ENCODE measurements around the gene BCKDK.

Gene BCKDK

GRCh38 chr16:31080035-31080629 is 28.1 kb upstream of the BCKDK start:
- DNase-seq (ENCODE audit: low read depth) = no peak

GRCh38 chr16:31080756-31081419 is 27.3 kb upstream of the BCKDK start:
- no peak for DNase-seq (ENCODE audit: low read depth)

- DNase-seq (ENCODE audit: low read depth) = no peak
Measured at GRCh38 chr16:31081428-31082351, 26.5 kb upstream of the BCKDK start.

- no peak for DNase-seq (ENCODE audit: low read depth)
Measured at GRCh38 chr16:31082368-31083045, 25.7 kb upstream of the BCKDK start.

- DNase-seq (ENCODE audit: low read depth) = no peak
Measured at GRCh38 chr16:31083081-31083480, 25.1 kb upstream of the BCKDK start.

- no peak for DNase-seq (ENCODE audit: low read depth)
Measured at GRCh38 chr16:31083556-31083955, 24.6 kb upstream of the BCKDK start.

DNA sequence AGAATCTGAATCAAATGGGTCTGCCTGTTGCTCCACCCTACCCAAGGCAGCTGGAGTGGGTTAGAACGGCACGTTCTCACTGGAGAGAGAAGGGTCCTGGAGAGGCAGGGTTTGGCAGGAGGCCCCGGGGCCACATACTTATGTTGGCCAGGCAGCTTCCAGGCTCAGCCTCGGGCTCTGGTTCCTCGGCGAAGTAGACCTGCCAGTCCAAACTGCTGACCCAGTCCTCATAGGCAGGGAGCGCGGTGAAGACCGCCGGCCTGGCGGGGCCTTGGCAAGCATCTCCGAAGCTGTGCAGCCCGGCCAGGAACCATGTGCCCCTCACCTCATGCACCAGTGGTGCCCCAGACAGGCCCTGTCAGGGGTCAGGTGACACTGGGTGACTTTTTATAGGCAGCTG is 24.2 kb upstream of the BCKDK start:
- no peak for DNase-seq (ENCODE audit: low read depth)

GRCh38 chr16:31084584-31085302 is 23.4 kb upstream of the BCKDK start:
- DNase-seq (ENCODE audit: low read depth) = no peak

DNA sequence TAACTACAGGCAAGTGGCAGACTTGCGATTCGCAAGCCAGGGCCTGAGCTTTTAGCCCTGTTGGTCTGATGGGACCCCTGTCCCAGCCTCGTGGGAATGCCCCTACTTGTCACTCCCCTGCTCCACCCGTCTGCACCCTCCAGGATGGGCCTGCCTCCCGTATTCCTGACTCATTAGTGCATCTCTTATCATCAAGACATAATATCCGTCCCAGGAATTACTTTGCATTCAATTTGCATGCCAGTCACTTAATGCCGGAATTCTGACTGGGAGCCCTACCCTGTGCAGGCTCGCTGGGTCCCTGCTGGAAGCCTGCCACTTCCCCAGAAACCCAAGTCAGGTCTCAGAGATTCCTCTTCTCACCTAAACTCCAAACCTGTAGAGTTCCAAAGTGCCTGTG is 22.8 kb upstream of the BCKDK start:
- no peak for DNase-seq (ENCODE audit: low read depth)

- DNase-seq (ENCODE audit: low read depth) = no peak
Measured at GRCh38 chr16:31085873-31086628, 22.1 kb upstream of the BCKDK start.

DNA sequence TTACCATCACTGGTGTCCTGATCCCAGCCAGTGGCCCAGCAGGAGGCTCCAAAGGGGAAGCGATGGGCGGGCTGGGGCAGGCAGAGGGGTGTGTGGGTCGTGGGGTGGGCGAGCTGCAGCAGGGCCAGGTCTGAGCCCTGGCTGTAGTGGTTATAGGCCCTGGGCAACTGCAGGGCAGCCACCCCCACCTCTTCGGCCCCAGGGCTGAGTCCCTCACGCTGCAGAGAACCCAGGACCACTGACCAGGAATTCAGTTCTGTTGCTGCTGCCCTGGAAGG is 21.6 kb upstream of the BCKDK start:
- DNase-seq (ENCODE audit: low read depth) = no peak

DNA sequence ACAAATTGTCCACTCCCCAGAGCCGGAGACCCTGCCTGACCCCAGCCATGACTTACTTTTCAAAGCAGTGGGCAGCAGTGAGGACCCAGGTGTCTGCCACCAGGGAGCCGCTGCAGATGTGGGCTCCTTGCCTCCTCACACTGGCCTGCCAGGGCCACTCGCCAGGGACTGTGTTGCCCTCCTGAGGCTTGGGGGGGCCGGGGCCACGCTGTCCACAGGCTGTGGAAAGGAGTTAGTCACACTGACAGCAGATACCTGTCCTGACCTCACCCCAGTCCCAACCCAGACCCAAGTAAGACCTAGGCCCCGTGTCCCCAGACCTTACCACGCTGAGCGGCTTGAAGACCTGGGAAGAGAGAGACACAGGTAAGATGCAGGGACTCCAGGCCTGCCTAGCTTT is 20.7 kb upstream of the BCKDK start:
- no peak for DNase-seq (ENCODE audit: low read depth)

- no peak for DNase-seq (ENCODE audit: low read depth)
Measured at GRCh38 chr16:31087971-31088370, 20.2 kb upstream of the BCKDK start.

- DNase-seq (ENCODE audit: low read depth) = no peak
Measured at GRCh38 chr16:31088459-31089183, 19.6 kb upstream of the BCKDK start, which contains the start of gene PRSS53. Gene PRSS53, minus strand, starts transcription at chr16:31088943. Its CDS starts 134 bp downstream, at chr16:31088809.

GRCh38 chr16:31089199-31089598 is 19.0 kb upstream of the BCKDK start:
- DNase-seq (ENCODE audit: low read depth) = no peak

GRCh38 chr16:31090540-31090939 is 17.6 kb upstream of the BCKDK start:
- peak; percentile 47 for DNase-seq (ENCODE audit: low read depth)

GRCh38 chr16:31092330-31092729 is 15.9 kb upstream of the BCKDK start:
- DNase-seq (ENCODE audit: low read depth) = peak; percentile 54

GRCh38 chr16:31093132-31093703 is 15.0 kb upstream of the BCKDK start:
- no peak for DNase-seq (ENCODE audit: low read depth)

DNA sequence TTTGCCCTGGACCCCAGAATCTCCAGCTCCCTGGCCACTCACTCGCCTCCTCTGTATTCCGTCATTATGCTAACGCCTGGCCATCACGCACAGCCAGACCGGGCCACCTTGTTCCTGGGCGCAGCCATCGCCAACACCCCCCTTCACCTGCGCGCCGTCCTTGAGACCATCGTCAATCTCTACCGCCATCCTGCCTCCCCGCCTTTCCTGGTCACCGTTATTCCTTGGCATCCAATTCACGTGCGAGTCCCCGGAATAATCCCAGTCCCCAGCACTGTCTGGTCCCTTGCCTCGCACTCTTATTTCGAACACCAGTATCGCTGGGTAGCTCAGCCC is 14.1 kb upstream of the BCKDK start:
- DNase-seq (ENCODE audit: low read depth) = no peak

- DNase-seq (ENCODE audit: low read depth) = peak; percentile 96
Measured at GRCh38 chr16:31094424-31095120, 13.6 kb upstream of the BCKDK start, which contains the start of gene VKORC1. Gene VKORC1, minus strand, starts transcription at chr16:31094797. Its CDS starts 68 bp downstream, at chr16:31094729.
